ENCODE data around the gene THEM4. TPM values are rescaled to one million over a fixed set of nuclear protein-coding genes. Genes with fewer than 3 reads are reported as not detected.

THEM4 gene
- total RNA-seq: 10 to 100 TPM; 24.7 to 25.8 TPM

GRCh38 chr1:151909167-151910149, at the start of gene THEM4:
TSS of gene THEM4 (minus strand) at chr1:151909511. CDS start at chr1:151909458, 53 bp downstream.

GRCh38 chr1:151853411-151853943, 55.8 kb downstream of the THEM4 start, which contains the start of gene THEM5:
TSS of gene THEM5 (minus strand) at chr1:151853712. CDS start at chr1:151853565, 147 bp downstream.

GRCh38 chr1:151839457-151840403, 69.6 kb downstream of the THEM4 start, which contains the start of gene C2CD4D:
TSS of gene C2CD4D (minus strand) at chr1:151839820. CDS start at chr1:151838989, 831 bp downstream.

GRCh38 chr1:151831605-151832004, 77.7 kb downstream of the THEM4 start, which contains the start of gene RORC:
TSS of gene RORC (minus strand) at chr1:151831802. CDS start at chr1:151831764, 38 bp downstream.

Other genes starting within 250 kb of the THEM4 start
- not detected for gene CELF3, start 192.7 kb downstream of the THEM4 start, total RNA-seq
- gene RIIAD1, start 188.0 kb downstream of the THEM4 start, total RNA-seq: not detected
- gene MRPL9, start 146.0 kb downstream of the THEM4 start, total RNA-seq: 100 to 1,000 TPM in 1 of 2 experiments, 10 to 100 TPM in 1; 89.4 to 105 TPM
- 10 to 100 TPM; 15.8 to 18.3 TPM for gene TDRKH, start 119.0 kb downstream of the THEM4 start, total RNA-seq
- gene LINGO4, start 104.1 kb downstream of the THEM4 start, total RNA-seq: under 1 TPM; 0.10 TPM
- gene RORC, start 77.7 kb downstream of the THEM4 start, total RNA-seq: under 1 TPM; 0.70 to 0.76 TPM
- gene C2CD4D, start 69.7 kb downstream of the THEM4 start, total RNA-seq: under 1 TPM; 0.51 to 0.55 TPM
- not detected for gene THEM5, start 55.8 kb downstream of the THEM4 start, total RNA-seq
- gene S100A10, start 84.3 kb upstream of the THEM4 start, total RNA-seq: 100 to 1,000 TPM; 489 to 516 TPM
- gene S100A11, start 127.5 kb upstream of the THEM4 start, total RNA-seq: 100 to 1,000 TPM; 304 to 323 TPM
- gene TCHHL1, start 179.6 kb upstream of the THEM4 start, total RNA-seq: not detected
- under 1 TPM in 1 of 2 experiments, not detected in 1; 0.02 TPM for gene TCHH, start 205.9 kb upstream of the THEM4 start, total RNA-seq
- gene RPTN, start 249.7 kb upstream of the THEM4 start, total RNA-seq: not detected

All from activated naive CD4-positive, alpha-beta T cell treated with anti-CD3 and anti-CD28 coated beads, Interleukin-2, amount 10 ng/mL, durations not matched to agents 5 hours and 36 hours (primary cell).